Stimulated activated naive CD8-positive, alpha-beta T cell treated with anti-CD3 and anti-CD28 coated beads, Interleukin-15, amount 100 ng/mL, for 72 hours (primary cell): ENCODE measurements around the gene KLHL18.
"Not testable (repeated sequence)": the region's sequence is repeated elsewhere in the genome, so short reads cannot be mapped to it uniquely, and the experiment has no call there.

Experiments used
- ATAC-seq: fragments of 150-1000 bp; cut with Tn5 transposase; 2 replicates; pipeline ENCODE4 v1.10.0; 2021; ENCODE audit warnings: mild to moderate bottlenecking, moderate library complexity
- DNase-seq, 2 donors: peaks; one replicate each; pipeline ENCODE4 v3.0.0; 2021 to 2022
- H3K27ac Mint-ChIP-seq, 2 donors: one replicate each; pipeline ENCODE4 v1.8.0; 2022; ENCODE audit warnings: mild to moderate bottlenecking in 2 of 2, mixed read lengths in 2 of 2, moderate library complexity in 2 of 2
- H3K27me3 Mint-ChIP-seq: one replicate; pipeline ENCODE4 v1.8.0; 2022; ENCODE audit warnings: mixed read lengths
- H3K4me1 Mint-ChIP-seq: one replicate; pipeline ENCODE4 v1.8.0; 2022; ENCODE audit warnings: mild to moderate bottlenecking, mixed read lengths
- H3K4me3 Mint-ChIP-seq, 2 donors: one replicate each; pipeline ENCODE4 v1.8.0; 2022; ENCODE audit warnings: mild to moderate bottlenecking in 2 of 2, mixed read lengths in 2 of 2, moderate library complexity in 1 of 2
- H3K9me3 Mint-ChIP-seq, 2 donors: one replicate each; pipeline ENCODE4 v1.8.0; 2022; ENCODE audit warnings: mixed read lengths in 2 of 2

KLHL18 gene

DNA sequence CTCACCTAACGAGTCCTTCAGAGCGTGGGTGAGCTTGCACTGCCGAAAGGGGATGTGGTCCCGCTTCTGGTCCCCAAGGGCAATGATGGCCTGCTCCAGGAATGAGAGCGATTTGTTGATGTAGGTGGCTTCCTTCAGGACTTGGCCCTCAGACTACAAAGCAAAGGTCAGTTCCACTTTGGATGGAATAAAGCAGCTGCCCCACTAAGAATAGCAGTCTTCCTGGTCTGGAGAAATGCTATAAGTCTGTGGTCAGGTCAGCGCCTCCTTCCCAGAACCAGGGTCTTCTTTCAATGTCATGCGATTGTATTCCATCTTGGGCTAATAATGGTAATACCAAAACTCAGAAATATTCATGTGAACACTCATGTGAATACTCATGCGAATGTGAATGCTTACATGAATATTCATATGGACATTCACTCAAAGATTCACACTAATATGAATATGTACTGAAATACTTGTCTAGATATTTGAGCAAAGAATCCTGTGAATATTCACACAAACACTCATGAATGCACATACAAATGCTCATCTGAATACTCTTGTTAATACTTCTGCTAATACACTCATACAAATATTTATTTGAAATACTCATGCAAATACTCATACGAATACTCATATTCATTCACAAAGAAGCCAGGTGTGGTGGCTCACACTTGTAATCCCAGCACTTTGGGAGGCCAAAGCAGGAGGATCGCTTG is 16.9 kb upstream of the KLHL18 start:
- ATAC-seq (no peak), DNase-seq (no peak)
- no peaks in the 10 kb centered on the region for H3K27me3 Mint-ChIP-seq
- peaks cover 10% of the 10 kb centered on the region for H3K4me1 Mint-ChIP-seq
- no peaks in the 10 kb centered on the region for H3K9me3 Mint-ChIP-seq
- H3K4me3 Mint-ChIP-seq: no peak overlapping the region
- no peak overlapping the region for H3K27ac Mint-ChIP-seq

DNA sequence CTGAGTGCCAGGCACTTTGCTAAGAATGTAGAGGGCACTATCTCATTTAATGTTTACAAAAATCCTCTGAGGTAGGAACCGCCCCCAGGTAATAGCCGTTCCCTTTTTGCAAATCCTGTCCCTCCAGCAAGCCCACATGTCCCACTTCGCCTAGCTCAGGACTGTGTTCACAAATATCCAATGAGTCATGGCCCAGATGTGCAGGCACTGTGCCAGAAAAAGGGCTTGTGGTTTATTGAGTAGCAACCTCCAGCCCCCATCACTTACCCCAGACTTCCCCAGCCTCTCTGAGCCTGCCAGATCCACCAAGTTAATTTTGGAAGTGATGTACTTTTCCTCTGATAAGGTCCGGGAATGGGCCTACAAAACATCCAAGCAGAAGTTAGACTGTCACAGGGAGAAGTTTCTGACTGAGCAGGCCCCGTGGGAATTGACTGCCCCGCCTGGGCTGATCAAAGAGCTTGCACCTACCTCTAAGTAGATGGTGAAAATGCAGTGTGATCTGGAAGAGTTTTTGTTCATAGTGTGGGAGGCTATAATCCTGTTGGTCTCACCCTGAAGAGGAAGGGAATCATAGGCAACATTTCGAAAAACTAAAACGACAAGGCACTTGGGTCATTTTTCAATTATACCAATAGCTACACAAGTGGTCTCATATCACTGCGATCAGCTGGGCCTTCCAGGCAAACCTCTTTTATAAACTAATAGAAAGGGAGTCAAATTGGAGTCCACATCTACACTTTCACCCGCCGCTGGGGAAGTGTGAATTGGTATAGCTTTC is 15.8 kb upstream of the KLHL18 start:
- Mint-ChIP-seq H3K4me1 (peaks cover 10% of the 10 kb centered on the region), H3K27me3 (no peaks in the 10 kb centered on the region), H3K4me3 (no peak overlapping the region), H3K27ac (peak overlapping the region in 1 of 2 donors; percentile 72), H3K9me3 (no peaks in the 10 kb centered on the region)
- peak; percentile 35 to 54 for DNase-seq
- ATAC-seq: peak; percentile 85

DNA sequence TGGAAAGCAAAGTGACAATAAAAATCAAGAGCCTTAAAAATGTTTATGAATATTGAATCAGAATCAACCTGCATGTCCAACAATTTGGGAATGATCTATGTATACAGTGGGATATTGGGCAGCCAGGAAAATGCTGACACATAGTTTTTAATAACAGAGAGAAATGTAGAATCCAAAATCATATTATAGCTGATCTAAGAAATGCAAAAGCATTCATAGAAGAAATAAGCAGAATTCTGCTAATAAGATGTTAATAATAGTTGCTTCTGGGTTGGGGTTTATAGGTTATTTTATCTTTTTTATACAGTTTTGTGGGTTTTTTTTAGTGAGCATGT is 15.3 kb upstream of the KLHL18 start:
- Mint-ChIP-seq H3K27me3 (no peaks in the 10 kb centered on the region), H3K4me1 (peaks cover 10% of the 10 kb centered on the region), H3K9me3 (no peaks in the 10 kb centered on the region), H3K27ac (no peak overlapping the region), H3K4me3 (no peak overlapping the region)
- DNase-seq: no peak
- no peak for ATAC-seq

DNA sequence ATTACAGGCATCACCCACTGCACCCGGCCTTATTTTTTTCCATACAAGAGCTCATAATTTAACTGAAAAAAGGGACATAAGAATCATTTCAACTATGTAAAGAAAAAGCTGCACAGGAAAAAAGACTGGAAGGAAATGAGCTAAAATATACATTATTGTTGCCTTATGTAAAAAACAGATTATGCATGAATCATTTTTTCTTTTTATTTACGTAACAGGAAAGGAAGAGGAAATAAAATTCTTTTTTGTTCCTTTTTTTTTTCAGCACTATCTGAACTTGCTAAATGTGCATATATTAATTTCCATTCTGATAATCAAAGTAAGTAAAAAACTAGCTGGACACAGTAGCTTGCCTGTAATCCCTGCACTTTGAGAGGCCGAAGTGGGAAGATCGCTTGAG is 12.2 kb upstream of the KLHL18 start:
- peak overlapping the region in 1 of 2 donors; percentile 42 for H3K27ac Mint-ChIP-seq
- no peak overlapping the region for H3K4me3 Mint-ChIP-seq
- H3K9me3 Mint-ChIP-seq: no peaks in the 10 kb centered on the region
- no peaks in the 10 kb centered on the region for H3K27me3 Mint-ChIP-seq
- H3K4me1 Mint-ChIP-seq: peaks cover 10% of the 10 kb centered on the region
- DNase-seq (no peak), ATAC-seq (no peak)

DNA sequence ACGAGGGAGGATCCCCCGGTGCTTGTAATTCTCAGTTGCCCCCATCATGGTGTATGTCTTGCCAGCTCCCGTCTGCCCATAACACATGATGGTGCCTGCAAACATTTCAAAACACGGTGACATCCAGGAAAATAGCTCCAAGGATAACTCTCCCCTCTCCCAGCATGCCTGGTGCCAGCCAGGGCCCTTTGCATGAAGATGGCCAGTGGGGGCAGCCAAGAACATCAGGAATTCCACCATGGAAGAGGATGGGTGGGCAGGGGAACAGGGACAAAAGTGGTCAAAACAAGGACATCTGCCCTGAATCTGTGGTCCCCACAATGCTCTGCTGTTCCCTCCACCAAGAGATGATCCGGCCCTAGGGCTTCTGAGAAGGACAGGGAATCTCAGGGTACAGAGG is 9.2 kb upstream of the KLHL18 start:
- no peak overlapping the region for H3K4me3 Mint-ChIP-seq
- no peak for ATAC-seq
- no peak overlapping the region for H3K27ac Mint-ChIP-seq
- no peak for DNase-seq
- no peaks in the 10 kb centered on the region for H3K9me3 Mint-ChIP-seq
- no peaks in the 10 kb centered on the region for H3K4me1 Mint-ChIP-seq
- no peaks in the 10 kb centered on the region for H3K27me3 Mint-ChIP-seq

DNA sequence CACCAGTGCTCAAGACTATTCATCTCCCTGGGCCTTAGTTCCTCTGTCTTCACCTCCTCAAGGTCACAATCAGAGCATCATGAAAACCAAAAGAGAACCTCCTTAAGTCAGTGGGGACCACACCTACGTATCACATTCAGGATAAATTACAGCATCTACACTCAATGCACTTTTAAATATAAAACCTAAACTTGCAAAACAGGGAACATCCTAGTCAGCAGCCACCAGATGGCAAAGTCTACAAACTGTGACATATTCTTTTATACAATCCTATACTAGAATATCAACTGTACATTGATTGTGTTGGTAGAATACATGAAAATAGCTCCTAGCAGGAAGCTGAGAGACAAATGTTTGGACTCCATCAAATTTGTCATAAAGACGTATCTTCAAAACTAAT is 8.1 kb upstream of the KLHL18 start:
- Mint-ChIP-seq H3K27ac (no peak overlapping the region), H3K4me1 (no peaks in the 10 kb centered on the region), H3K4me3 (no peak overlapping the region), H3K9me3 (no peaks in the 10 kb centered on the region), H3K27me3 (no peaks in the 10 kb centered on the region)
- DNase-seq (no peak), ATAC-seq (no peak)

DNA sequence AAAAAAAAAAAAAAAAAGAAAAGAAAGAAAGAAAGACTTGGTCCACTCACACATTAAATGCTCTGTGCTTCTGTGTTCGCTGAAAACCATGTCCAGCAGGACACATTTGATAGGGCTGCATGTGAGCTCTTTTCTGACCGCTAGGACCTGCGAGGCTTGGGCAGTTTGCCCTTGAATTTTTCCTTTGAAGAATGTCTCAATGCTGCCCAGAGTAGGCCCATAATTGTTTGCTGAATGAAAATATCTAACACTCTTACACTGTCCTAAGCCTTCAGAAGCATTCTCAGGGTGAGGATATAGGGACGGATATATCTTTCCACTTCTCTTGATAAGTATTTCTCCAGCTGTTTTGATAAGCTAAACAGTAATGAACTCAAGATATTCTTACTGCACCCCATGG is 6.2 kb upstream of the KLHL18 start:
- ATAC-seq (no peak), DNase-seq (no peak)
- H3K4me3 Mint-ChIP-seq: no peak overlapping the region
- no peak overlapping the region for H3K27ac Mint-ChIP-seq
- H3K9me3 Mint-ChIP-seq: no peaks in the 10 kb centered on the region
- no peaks in the 10 kb centered on the region for H3K27me3 Mint-ChIP-seq
- peaks cover 12% of the 10 kb centered on the region for H3K4me1 Mint-ChIP-seq

DNA sequence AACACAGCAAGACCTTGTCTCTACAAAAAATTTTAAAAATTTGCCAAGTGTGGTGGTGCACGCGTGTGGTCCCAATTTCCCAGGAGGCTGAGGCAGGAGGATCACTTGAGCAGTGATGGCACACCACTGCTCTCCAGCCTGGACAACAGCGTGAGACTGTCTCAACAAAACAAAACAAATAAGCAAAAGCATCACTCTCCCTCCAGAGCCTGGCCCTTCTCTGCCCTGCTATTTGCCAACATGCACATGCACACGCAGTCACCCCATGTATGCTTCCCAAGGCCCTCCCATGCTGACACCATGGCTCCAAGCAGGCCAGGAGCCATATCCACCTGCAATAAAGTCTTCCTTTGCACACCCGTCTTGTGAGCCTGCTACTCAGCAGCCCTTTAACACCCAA is 2.2 kb upstream of the KLHL18 start:
- H3K4me1 Mint-ChIP-seq: peaks cover 41% of the 10 kb centered on the region
- H3K4me3 Mint-ChIP-seq: no peak overlapping the region
- no peak overlapping the region for H3K27ac Mint-ChIP-seq
- no peaks in the 10 kb centered on the region for H3K9me3 Mint-ChIP-seq
- ATAC-seq: no peak
- H3K27me3 Mint-ChIP-seq: no peaks in the 10 kb centered on the region
- no peak for DNase-seq

DNA sequence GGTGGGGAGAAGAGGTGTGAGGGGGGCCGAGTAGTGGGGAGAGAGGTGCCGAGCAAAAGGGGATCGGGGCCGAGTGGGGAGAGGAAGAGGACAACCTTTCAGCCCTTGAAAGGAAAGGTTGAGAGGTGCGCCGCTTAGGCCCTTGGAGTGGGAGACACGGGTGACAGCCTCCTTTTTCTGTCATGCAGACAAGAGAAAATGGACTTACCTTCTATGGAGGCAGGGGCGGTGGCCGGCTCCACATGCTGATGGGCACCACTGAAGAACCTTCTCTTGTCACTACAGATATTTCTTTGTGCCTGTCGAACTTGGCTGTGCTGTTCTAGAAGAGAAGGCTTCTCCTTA is 421 bp downstream of the KLHL18 start:
- no peak for DNase-seq
- peak overlapping the region; percentile 99 to 100 for H3K27ac Mint-ChIP-seq
- H3K4me3 Mint-ChIP-seq: peak overlapping the region; percentile 99 to 100
- no peaks in the 10 kb centered on the region for H3K27me3 Mint-ChIP-seq
- no peaks in the 10 kb centered on the region for H3K9me3 Mint-ChIP-seq
- no peak for ATAC-seq
- peaks cover 55% of the 10 kb centered on the region for H3K4me1 Mint-ChIP-seq

DNA sequence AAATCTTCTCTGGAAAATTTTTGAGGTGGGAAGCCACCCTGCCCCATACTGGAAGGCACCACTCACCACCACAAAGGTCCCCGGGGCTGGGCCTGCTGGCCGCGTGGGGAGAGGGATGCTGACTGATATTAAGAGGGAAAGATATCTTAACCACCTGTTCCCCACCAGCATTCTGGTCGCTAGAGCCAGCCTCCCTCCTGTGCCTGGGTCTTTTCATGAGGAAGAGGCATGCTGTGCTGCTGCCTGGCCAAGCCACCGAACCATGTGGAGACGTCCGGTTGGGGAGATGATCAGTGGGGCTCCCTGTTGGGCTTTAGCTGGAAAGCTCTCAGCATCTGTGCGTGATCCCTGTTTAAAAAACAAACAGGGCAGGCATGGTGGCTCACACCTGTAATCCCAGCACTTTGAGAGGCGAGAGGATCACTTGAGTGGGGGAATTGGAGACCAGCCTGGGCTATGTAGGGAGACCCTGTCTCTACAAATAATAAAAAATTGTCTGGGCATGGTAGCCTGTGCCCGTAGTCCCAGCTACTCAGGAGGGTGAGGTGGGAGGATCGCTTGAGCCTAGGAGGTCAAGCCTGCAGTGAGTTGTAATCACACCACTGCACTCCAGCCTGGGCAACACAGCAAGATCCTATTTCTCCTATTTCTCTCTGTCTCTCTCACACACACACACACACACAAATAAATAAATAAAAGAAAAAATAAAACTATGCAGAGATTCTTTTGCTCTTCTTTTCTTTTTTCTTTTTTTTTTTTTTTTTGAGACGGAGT is 1.0 kb downstream of the KLHL18 start:
- Mint-ChIP-seq H3K4me1 (peaks cover 55% of the 10 kb centered on the region), H3K27ac (peak overlapping the region; percentile 99 to 100), H3K9me3 (no peaks in the 10 kb centered on the region), H3K4me3 (peak overlapping the region; percentile 99 to 100), H3K27me3 (no peaks in the 10 kb centered on the region)
- ATAC-seq (peak; percentile 19), DNase-seq (peak in 1 of 2 donors; percentile 52)

DNA sequence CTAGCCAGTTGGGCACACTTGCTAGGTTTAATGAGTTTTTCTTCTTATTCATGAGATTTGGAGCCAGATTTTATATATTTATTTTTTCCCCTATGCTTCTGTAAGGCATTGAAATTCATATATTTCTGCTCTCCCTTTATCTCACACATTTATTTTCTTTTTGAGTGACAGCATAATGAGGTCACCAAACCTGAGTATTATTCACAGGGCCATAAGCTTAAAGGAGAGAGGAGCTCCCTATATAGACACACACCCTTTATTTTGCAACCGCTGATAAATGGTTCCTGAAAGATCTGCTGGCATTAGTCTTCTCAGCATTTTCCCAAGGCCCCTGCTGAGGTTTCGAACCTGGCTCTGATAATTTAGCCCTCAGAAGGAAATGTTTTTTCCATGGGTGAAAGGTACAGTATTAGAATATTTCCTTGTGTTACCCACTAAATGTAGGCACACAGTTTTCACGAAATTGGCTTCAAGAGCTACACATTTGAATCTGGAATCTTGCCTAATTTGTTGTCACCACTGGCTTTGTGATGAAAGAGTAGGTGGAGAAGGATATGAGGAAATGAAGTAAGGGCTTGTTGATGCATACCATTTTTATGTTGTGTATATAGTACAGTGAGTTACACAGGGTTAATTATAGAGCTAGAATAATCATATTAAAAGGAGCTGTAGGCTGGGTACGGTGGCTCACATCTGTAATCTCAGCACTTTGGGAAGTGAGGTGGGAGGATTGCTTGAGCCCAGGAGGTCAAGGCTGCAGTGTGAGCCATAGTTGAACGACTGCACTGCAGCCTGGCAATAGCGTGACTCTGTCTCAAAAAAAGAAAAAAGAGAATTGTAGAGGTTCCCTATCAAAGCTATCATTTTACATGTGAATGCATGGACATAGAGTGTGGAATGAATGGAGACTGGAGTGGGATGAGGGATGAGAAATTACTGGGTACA is 6.5 kb downstream of the KLHL18 start:
- no peaks in the 10 kb centered on the region for H3K9me3 Mint-ChIP-seq
- no peak overlapping the region for H3K4me3 Mint-ChIP-seq
- peaks cover 42% of the 10 kb centered on the region for H3K4me1 Mint-ChIP-seq
- DNase-seq (no peak), ATAC-seq (no peak)
- H3K27ac Mint-ChIP-seq: no peak overlapping the region
- no peaks in the 10 kb centered on the region for H3K27me3 Mint-ChIP-seq

DNA sequence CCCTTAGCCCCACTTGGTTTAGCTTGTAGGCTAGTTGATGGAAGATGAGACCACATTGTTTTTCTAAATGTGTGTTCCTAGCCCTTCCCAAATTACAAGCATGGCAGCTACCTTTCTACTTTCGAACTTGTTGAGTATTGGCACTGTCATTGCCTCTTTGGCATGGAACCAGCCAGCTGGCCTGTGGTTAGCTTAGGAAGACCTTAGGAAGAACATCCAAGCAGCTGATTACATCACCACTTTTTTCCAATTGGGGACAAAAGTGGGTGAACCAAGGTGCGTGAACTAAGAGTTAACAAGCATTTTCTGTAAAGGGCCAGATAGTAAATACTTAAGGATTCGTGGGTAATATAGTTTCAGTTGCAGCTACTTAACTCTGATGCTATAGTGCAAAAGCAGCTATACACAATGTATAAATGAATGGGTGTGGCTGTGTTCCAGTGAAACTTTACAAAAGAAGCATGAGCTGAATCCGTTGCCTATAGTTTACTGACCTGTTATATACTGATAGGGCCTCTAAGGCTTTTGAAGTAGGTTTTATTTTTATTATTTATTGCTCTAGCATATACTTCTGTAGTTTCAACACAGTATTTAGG is 8.5 kb downstream of the KLHL18 start:
- H3K4me1 Mint-ChIP-seq: peaks cover 42% of the 10 kb centered on the region
- no peak for ATAC-seq
- no peak for DNase-seq

DNA sequence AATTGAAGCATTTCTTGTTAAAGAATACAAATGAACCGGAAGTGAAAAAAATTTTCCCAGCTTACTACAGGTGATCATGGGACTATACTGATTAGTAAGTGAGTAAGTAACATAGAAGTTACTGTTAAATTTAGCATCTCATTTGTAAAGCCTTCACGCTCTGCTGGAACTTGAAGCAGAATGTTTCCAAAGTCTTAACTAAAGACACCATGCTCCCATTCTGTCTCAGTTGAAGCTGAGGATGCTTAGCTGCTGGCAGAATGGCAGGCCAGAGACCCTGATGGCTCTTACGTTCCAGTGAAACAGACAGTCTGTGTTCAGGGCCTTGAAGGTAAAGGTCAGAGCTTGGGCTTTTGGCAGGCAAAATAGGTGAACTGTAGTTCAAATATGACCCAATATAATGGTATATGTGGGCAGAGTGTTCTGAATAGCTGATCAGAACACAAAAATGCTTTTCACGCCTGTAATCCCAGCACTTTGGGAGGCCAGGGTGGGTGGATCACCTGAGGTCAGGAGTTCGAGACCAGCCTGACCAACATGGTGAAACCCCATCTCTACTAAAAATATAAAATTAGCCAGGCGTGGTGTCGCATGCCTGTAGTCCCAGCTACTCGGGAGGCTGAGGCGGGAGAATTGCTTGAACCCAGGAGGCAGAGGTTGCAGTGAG is 9.1 kb downstream of the KLHL18 start:
- not testable (repeated sequence) for DNase-seq, H3K27ac Mint-ChIP-seq, ATAC-seq, H3K4me3 Mint-ChIP-seq, H3K9me3 Mint-ChIP-seq, H3K27me3 Mint-ChIP-seq
- H3K4me1 Mint-ChIP-seq: peaks cover 45% of the 10 kb centered on the region

More for the DNA sequence above, 8.5 kb downstream of the KLHL18 start:
- Mint-ChIP-seq H3K27me3 (no peaks in the 10 kb centered on the region), H3K27ac (no peak overlapping the region), H3K9me3 (no peaks in the 10 kb centered on the region), H3K4me3 (no peak overlapping the region)

DNA sequence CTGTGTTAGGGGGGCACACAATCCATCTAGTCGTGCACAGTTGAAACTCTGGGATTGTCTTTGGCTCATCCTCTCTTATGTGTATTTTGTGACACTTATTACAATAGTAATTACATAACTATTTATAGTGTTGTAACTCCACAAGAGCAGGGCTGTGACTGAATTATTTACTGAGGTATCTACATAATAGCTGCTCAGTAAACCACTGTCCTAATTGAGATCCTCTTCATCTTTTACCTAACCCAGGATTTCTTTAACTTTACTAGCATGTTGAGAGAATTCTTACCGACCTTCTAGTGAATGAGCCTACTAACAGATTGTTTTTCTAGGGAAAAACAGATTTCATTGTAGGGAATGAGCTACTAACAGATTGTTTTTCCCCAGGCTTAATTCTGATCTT is 11.1 kb downstream of the KLHL18 start:
- Mint-ChIP-seq H3K9me3 (no peaks in the 10 kb centered on the region), H3K4me3 (no peak overlapping the region), H3K27me3 (no peaks in the 10 kb centered on the region), H3K27ac (no peak overlapping the region), H3K4me1 (peaks cover 51% of the 10 kb centered on the region)
- ATAC-seq: no peak
- no peak for DNase-seq
